HS-27A (cell line): ENCODE data around the gene CADM2.
"Not testable (repeated sequence)": the region's sequence is repeated elsewhere in the genome, so short reads cannot be mapped to it uniquely, and the experiment has no call there.

Experiments
- DNase-seq: peaks from one replicate; pipeline ENCODE4 v3.0.0-alpha.2; 2012; ENCODE audit warnings: low read depth, missing footprints

Gene CADM2

DNA sequence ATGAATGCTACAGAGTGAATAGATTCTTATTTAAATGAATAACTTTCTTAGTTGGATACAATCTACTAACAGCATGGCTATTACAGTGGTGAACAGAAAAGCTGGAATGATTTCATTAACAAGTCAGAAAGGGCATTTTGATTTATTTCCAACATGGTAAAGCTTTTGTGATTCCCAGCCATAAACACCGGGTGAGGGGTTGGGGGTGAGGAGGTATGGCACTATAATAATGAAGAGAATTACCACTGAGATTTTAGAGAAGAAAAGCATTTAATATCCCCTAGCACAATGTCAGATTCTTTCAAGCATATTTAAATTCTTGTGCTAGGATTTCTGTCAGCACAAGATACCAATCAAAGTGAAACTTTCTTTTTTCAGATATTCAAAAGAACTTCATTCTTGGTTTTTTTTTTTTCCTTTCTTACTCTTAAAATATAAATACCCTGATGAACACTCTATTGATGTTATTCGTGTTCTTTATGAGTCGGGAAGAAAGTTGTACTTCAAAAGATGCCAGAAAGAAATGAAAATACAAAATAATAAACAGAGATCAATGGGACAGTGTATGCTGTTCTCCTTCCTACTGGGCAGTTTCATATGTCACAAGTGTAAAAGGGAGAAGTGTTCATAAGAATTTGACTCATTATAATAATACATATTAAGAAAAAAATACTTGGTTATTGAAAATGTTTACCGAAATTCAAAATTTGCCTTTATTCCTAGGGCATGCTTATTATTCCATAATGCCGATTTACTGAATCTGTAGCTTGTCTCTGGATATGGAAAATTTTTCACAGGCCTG is 522.8 kb downstream of the CADM2 start:
- DNase-seq = no peak

DNA sequence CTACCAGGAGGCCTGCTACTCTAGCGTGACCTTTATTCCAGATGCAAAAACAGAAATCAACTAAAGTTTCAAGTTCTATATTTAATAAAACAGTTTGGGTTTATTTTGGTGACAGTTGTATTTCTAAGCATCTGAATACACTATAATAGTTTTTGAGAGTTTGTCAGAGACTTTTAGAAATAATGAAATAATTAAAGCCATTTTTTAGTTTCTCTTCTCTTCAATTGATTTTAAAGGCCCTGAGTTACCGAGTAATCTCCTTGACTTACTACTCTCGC is 523.4 kb downstream of the CADM2 start:
- DNase-seq = no peak

DNA sequence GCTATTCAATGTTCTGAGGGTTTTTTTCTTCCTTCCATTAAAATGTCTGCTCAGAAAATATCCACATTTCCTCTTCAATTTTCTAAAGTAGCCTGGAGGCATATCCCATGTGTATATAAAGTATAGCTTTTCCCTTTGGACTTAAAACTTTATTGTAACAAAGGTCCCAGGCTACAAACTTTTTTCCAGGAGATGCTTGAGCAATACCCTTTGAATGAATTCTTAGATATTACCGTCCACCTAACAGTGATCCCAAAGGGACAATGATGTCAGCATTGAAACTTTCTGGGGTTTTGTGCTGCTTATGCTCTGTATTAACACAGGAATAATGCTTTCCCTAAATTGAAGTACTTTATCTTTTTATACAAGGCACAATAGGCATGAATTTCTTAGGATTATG is 525.2 kb downstream of the CADM2 start:
- no peak for DNase-seq

DNA sequence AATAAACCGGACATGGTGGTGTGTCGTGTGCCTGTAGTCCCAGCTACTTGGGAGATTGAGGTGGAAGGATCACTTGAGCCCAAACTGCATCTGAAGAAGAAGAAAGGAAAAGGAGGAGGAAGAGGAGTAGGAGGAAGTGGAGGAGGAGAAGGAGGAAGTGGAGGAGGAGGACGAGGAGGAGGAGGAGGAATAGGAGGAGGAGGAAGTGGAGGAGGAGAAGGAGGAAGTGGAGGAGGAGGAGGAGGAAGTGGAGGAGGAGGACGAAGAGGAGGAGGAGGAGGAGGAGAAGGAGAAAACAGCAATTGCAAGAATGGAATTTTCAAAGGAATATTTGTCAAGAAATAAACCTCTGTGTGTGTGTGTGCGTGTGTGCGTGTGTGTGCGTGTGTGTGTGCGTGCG is 528.6 kb downstream of the CADM2 start:
- DNase-seq = no peak

DNA sequence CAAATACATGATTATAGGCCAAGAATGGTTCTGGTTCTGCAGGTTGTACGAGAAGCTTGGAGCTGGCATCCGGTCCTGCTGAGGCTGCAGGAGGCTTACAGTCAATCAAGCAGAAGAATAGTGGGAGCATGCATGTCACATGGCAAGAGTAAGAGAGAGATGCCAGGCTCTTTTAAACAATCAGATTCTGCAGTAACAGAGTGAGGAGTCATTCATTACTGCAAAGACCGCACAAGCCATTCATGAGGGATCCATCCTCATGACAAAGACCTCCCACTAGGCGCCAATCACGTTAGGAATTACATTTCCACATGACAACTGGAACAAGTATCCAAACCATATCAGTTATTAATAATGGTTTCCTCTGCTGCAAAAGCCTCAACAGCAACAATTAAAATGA is 536.8 kb downstream of the CADM2 start:
- no peak for DNase-seq

DNA sequence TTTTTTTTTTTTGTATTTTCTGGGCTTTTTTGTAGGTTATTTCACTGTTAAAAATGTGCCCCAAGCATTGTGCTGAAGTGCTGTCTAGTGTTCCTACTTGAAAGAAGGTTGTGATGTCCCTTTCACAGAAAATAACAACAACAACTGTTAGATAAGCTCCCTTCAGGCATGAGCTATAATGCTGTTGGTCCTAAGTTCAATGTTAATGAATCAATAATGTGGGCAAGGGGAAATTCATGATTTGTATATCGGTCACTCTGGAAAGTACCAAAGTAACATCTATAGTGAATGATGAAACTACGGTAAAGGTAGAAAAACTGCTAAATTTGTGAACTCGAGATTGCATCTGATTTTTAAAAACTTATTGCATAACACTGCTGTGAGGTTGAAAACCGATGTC is 539.4 kb downstream of the CADM2 start:
- DNase-seq = no peak

DNA sequence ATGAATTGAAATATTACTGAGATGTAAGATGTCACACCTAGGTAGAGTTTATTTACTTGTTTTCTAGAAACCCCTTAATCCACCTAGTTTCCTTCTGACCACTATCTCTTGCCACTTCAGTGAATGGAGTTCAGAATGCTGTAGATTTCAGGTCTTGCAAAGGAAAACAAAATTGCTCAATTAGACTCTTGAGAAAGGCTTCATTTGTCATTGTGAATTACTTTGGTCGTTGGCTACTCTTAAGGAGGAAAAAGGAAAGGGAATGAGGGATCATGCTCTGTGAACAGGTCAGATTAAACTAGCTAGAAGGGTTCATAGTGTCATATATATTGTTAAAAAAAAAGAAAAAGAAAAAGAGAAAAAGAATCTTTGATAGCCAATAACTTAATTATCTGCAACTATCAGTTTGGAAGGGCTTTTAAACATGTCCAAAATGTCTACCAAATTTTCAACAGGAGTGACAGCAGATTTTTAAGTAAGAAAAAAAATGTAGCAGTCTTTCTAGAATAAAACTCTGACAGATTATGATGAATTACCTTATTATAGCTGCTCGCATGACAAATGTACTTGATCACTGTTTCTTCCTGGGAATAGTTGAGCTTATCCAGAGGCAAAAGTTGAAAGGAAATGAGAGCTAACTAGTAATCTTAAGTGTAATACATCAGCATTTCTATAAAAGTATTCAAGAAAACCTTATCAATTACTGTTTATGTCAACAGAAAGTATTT is 543.5 kb downstream of the CADM2 start:
- DNase-seq = no peak

DNA sequence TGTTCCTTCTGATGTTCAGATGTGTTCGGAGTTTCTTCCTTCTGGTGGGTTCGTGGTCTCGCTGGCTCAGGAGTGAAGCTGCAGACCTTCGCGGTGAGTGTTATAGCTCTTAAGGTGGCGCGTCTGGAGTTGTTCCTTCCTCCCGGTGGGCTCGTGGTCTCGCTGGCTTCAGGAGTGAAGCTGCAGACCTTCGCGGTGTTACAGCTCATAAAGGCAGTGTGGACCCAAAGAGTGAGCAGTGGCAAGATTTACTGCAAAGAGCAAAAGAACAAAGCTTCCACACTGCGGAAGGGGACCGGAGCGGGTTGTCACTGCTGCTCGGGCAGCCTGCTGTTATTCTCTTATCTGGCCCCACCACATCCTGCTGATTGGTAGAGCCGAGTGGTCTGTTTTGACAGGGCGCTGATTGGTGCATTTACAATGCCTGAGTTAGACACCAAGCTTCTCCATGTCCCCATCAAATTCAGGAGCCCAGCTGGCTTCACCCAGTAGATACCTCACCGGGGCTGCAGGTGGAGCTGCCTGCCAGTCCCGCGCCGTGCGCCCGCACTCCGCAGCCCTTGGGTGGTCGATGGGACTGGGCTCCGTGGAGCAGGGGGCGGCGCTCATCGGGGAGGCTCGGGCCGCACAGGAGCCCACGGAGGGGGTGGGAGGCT is 545.5 kb downstream of the CADM2 start:
- not testable (repeated sequence) for DNase-seq

DNA sequence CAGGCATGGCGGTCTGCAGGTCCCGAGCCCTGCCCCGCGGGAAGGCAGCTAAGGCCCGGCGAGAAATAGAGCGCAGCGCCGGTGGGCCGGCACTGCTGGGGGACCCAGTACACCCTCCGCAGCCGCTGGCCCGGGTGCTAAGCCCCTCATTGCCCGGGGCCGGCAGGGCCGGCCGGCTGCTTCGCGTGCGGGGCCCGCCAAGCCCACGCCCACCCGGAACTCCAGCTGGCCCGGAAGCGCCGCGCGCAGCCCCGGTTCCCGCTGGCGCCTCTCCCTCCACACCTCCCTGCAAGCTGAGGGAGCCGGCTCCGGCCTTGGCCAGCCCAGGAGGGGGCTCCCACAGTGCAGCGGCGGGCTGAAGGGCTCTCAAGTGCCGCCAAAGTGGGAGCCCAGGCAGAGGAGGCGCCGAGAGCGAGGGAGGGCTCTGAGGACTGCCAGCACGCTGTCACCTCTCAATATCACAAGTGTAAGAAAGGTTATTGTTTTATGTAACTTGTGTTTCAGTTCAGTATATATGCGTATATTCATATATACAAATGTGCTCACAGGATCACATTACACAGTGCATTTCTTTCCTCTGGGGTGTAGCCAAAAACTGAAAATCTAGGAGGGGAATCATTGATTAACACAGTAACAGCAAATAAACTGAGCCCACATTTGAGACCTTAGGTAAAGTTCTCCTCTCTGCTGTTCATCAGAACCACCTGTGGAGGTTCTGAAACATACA is 546.2 kb downstream of the CADM2 start:
- DNase-seq = not testable (repeated sequence)

DNA sequence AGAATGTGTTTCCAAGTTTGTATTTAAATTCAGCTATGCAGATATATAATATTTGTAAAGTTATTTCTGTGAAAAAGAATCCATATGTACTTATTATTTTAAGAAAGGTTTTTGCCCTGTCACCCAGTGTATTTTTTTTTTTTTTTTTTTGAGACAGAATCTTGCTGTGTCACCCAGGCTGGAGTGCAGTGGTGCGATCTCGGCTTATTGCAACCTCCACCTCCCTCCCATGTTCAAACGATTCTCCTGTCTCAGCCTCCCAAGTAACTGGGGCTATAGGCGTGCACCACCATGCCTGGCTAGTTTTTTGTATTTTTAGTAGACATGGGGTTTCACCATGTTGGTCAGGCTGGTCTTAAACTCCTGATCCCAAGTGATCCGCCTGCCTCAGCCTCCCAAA is 548.3 kb downstream of the CADM2 start:
- DNase-seq = not testable (repeated sequence)

DNA sequence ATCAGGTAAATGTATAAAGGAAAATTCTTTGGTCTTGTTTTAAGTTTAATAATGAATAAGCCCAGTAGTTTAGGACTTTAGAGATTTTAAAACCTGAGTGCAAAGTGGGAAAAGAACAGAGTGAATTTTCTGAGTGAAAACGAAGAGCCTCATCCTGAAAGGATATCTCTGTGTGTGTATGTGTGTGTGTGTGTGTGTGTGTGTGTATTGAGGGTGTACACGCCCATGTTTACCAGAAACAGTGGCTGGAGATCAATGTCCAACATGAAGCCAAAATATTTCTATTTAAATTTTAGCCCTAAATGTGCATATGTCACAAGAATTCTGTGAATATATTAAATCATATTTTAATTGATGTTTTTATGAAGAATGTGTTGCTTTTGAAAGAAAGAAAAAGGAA is 549.9 kb downstream of the CADM2 start:
- DNase-seq = no peak

DNA sequence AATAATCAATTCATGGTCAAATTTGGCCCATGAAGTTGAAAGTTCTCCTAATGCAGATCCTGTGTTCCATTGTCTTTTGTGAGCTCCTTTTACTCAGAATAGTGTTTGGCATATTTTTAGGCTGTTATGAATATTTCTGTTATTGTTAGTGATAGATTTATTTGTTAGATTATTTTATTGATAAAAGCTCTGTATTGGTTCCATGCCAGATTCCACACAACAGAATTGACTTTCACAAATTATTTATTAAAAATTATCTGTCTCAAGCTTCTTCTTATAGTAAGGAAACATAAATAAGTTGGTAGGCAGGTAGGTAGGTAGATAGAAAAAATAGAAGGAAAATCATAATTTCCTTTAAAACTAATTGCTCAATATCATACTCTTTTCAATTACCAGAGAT is 557.4 kb downstream of the CADM2 start:
- no peak for DNase-seq

DNA sequence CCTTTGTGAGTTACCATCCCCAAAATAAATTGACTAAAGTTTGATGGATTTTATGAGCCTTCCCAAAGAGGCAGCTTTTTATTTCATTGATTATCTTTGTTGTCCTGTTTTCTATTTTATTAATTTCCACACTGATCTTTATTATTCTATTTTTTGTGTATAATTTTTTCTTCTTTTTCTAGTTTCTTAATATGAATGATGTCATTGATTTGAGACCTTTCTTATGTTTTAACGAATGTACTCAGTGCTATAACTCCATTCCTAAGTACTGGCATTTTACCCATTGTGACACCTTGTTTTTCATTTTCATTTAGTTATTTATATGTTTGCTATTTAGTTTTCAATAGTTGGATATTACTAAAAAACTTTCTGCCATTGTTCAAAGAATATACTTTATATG is 565.3 kb downstream of the CADM2 start:
- no peak for DNase-seq

DNA sequence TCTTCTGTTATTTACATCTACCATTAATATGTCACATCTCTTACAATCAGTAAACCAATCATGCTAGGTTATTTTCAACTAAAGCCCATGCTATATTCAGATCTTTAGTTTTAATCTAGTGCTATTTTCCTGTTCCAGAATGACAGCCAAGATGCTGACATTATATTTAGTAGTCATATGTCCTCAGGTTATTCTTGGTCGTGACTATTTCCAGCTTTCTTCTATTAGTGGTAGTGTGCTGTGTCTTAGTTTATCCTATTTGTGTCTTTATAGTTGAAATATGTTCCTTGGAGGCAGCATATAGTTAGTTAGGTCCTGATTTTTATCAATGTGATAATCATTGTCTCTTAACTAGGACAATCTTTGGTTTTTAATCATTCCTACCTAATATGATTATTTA is 566.5 kb downstream of the CADM2 start:
- DNase-seq = no peak

DNA sequence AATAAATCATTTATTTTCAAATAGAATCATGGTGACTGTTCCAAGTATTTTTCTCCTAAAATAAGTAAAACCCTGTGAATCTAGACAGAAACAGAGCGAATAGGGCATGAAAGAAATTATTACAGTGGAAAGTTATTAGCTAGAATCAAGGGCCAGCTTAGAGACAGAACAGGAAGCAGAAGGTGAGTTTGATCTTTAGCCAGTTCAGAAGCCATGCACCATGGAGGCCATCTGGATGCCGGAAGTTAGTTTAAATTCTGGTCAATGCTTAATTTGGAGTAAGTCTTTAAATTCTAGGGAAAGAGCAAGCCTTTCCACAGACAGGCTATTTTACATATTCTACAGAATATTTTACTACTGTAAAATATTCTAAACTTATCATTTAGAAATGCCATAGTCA is 574.8 kb downstream of the CADM2 start:
- no peak for DNase-seq

DNA sequence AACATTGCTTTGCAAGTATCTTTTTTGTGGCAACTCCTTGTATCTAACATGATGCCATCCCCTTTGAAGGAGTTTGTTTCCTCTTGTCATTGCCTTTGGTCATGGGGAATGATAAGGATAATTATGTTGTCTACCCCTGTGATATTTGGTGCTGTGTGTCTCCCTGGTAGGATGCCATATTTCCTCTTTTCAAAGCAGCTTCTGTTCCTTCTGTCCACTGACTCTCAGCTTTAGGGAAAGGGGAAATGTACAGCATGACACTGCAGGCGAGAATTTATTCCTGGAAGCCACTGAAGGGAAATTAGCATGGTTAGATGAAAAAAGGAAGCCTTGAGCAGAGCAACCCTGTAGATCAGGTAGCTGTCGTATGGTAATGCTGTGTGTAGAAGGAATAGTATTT is 576.7 kb downstream of the CADM2 start:
- no peak for DNase-seq

DNA sequence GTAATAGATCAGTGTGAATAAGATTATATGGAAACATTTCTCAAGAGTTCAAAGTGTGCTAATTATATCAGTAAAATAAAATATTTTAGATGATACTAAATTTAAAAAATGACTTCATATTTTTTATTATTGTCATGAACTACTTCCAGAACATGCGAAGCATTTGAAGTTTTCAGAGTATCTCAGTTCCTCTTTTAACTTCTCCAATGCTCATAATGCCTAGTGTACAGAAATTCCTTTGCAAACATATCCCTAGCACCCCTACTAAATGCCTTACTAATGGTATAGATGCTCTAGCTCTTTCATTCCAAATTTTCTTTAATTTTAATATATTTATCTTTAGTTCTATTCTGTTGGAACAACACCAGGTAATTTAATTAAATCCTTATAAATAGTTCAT is 580.4 kb downstream of the CADM2 start:
- no peak for DNase-seq

DNA sequence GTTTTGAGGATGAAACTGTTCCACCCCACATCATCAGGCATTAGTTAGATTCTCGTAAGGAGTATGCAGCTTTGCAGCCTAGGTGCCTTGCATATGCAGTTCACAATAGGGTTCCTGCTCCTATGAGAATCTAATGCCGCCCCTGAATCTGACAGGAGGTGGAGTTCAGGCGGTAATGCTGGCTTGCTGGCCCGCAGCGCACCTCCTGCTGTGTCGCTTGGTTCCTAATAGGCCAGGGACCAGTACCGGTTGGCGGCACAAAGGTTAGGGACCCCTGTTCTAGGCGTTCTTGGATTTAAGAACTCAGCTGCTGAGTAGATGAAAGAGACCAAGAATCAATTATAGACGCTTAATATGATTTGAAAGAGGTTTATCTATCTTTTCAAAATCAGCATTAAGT is 595.4 kb downstream of the CADM2 start:
- no peak for DNase-seq

DNA sequence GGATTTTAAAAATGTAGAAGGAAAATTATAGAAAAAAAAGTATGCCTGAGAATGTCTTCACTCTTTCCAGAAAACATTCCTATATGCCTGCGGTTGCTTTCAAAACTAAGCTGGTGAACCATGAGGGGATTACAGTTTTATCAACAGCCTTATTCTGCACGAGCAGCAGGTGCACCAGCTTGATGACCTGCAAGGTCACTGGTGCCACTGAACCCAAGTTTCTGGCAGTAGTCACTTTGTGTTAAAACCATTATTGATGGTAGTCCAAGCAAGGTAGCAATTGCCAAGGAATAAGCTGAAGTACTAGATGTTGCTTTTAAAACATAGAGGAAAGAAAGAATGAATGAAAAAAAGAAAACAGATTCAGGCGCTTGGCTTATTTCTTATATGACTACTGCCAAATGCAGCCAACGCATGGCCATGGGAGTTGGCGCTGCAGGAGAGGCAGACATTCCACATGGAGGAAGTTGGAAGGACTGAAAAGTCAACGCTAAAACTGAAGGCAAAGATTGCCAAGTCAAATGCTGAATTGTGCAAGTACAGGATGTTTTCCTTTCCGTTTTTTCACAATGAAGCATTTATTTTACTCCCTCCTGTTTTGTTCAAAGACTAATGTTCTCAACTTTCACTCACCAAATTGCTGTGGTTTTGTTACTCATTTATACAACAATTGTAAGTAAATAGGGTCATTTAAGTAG is 601.4 kb downstream of the CADM2 start:
- no peak for DNase-seq

DNA sequence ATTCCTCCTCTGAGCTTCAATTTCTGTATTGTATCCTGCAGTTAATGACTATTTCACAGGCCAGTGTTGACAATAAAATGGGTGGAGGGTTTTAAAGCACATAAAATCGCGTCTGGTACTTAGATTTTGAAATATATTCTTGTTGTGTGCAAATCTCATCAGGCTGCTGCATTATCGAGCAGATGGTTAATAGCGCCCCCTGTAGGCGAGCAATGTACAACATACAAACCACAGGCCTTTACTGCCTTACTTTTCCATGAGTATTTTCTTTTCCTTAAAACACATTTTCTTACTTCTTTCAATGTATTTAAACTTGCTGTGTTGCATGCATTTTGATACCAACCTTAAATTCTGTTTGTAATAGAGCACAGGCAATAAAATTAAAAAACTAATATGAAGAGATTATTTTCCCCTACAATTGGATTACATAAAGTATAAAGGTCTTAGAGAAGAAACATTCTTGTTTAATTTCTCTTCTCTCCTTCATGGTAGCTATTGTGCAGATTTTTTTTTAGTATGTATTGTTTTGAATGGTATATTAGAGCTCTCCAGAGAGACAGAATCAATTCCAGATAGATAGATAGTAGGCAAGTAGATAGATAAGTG is 608.4 kb downstream of the CADM2 start:
- DNase-seq = no peak

DNA sequence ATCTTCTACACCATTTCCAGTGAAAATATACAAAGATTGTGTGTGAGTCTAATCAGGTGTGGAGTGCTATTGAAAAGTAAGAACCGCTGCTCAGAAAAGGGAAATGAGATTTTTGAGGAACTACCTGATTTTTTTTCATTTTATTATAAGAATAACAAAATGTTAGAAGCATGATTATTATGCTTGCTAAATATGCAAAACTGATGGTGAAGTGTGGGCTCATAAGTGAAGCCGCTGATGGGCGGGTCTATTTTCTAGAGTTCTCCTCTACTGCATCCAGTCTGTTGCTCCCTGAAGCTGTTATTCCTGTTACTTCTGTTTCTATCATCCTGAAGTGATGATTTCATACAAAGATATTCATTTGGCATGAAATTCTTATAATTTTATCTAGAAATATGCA is 612.0 kb downstream of the CADM2 start:
- no peak for DNase-seq

DNA sequence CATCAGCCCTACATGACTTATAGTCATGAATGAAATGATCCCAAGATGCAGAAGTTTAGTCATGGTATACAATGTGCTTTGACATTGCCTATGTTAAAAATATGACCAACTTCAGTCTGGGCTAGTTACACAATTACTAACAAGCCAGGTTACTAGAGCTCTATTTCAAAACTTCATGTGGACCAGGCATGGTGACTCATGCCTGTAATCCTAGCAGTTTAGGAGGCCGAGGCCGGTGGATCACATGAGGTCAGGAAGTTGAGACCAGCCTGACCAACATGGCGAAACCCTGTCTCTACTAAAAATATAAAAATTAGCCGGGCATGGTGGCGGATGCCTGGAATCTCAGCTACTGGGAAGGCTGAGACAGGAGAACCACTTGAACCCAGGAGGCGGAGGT is 613.0 kb downstream of the CADM2 start:
- DNase-seq = no peak
